ENCODE results near the gene SYTL2.
"Not testable (repeated sequence)": the region's sequence is repeated elsewhere in the genome, so short reads cannot be mapped to it uniquely, and the experiment has no call there.

SYTL2 gene

GRCh38 chr11:85848556-85848955, 37.6 kb upstream of the SYTL2 start:
- ChIA-PET CTCF (no interaction called here), POLR2A (no interaction called here)
- DNase-seq (ENCODE audit: extremely low spot score) = no peak
- TF ChIP-seq, protein P1, sequence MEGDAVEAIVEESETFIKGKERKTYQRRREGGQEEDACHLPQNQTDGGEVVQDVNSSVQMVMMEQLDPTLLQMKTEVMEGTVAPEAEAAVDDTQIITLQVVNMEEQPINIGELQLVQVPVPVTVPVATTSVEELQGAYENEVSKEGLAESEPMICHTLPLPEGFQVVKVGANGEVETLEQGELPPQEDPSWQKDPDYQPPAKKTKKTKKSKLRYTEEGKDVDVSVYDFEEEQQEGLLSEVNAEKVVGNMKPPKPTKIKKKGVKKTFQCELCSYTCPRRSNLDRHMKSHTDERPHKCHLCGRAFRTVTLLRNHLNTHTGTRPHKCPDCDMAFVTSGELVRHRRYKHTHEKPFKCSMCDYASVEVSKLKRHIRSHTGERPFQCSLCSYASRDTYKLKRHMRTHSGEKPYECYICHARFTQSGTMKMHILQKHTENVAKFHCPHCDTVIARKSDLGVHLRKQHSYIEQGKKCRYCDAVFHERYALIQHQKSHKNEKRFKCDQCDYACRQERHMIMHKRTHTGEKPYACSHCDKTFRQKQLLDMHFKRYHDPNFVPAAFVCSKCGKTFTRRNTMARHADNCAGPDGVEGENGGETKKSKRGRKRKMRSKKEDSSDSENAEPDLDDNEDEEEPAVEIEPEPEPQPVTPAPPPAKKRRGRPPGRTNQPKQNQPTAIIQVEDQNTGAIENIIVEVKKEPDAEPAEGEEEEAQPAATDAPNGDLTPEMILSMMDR (IDR thresholded peaks at IDR 0.05; ENCODE audit: control extremely low read depth, extremely low read depth, low read depth, missing control alignments) = no peak

- TF ChIP-seq, protein P1 (IDR thresholded peaks at IDR 0.05; ENCODE audit: control extremely low read depth, extremely low read depth, low read depth, missing control alignments) = no peak
- ChIA-PET CTCF (no interaction called here), POLR2A (no interaction called here)
- no peak for DNase-seq (ENCODE audit: extremely low spot score)
These were observed 37.1 kb upstream of the SYTL2 start for GRCh38 chr11:85848006-85848405.

GRCh38 chr11:85847436-85847835, 36.5 kb upstream of the SYTL2 start:
- ChIA-PET POLR2A (no interaction called here), CTCF (no interaction called here)
- TF ChIP-seq, protein P1 (IDR thresholded peaks at IDR 0.05; ENCODE audit: control extremely low read depth, extremely low read depth, low read depth, missing control alignments) = no peak
- DNase-seq (ENCODE audit: extremely low spot score) = no peak

DNA sequence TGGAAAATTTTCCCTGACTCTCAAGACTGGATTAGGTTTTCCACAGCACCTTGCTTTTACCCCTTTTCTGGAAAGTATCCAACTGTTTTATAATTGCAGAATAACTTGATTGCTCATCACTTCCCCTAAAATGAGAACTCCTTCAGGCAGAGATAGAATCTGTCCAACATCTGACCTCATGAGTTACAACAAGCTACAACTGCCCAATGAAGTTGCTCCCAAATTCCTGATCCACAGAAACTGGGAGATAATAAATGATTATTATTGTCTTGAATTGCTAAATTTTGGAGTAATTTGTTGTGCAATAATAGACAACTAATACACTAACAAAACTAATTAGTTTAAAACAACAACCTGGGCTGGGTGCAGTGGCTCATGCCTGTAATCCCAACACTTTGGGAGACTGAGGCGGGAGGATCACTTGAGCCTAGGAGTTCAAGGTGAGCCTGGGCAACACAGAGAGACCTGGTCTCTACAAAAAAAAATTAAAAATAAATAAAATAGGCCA, 34.2 kb upstream of the SYTL2 start:
- ChIA-PET POLR2A (no interaction called here), CTCF (interaction anchor here (1.2 kb wide), 1 partner anchor 9 kb away, joined by 5 read pairs; the partner anchor contains the start of gene CCDC83)
- DNase-seq (ENCODE audit: extremely low spot score) = no peak
- TF ChIP-seq, protein P1 (IDR thresholded peaks at IDR 0.05; ENCODE audit: control extremely low read depth, extremely low read depth, low read depth, missing control alignments) = no peak

- ChIA-PET POLR2A (no interaction called here), CTCF (no interaction called here)
- no peak for DNase-seq (ENCODE audit: extremely low spot score)
- TF ChIP-seq, protein P1 (IDR thresholded peaks at IDR 0.05; ENCODE audit: control extremely low read depth, extremely low read depth, low read depth, missing control alignments) = no peak
These were observed 33.6 kb upstream of the SYTL2 start for GRCh38 chr11:85844439-85845123.

GRCh38 chr11:85843929-85844328, 33.0 kb upstream of the SYTL2 start:
- CTCF ChIA-PET = interaction anchor here (1.4 kb wide), 1 partner anchor 10 kb away, joined by 3 read pairs; no protein-coding TSS in a partner anchor
- TF ChIP-seq, protein P1 (IDR thresholded peaks at IDR 0.05; ENCODE audit: control extremely low read depth, extremely low read depth, low read depth, missing control alignments) = no peak
- POLR2A ChIA-PET = no interaction called here
- no peak for DNase-seq (ENCODE audit: extremely low spot score)

GRCh38 chr11:85840932-85841331, 30.0 kb upstream of the SYTL2 start:
- CTCF ChIA-PET = interaction anchor here (1.6 kb wide), 1 partner anchor 14 kb away, joined by 4 read pairs; no protein-coding TSS in a partner anchor
- POLR2A ChIA-PET; DNase-seq (ENCODE audit: extremely low spot score): not testable (repeated sequence)

Measured in GM10248 (cell line).